ENCODE measurements around the gene FBXL16. TPM values are rescaled to one million over a fixed set of nuclear protein-coding genes. Genes with fewer than 3 reads are reported as not detected.

FBXL16 gene
- total and polyA plus RNA-seq, 2 of the 13 experiments (the other 11 are each of a cell fraction or from before 2014, with no cell fraction given) = 0.22 to 2.0 TPM

GRCh38 chr16:700684-701584, 4.7 kb downstream of the FBXL16 start (continued):
- TF ChIP-seq MZF1 (CRISPR knock-in tag; IDR thresholded peaks at IDR 0.05; ENCODE audit: borderline replicate concordance) (no peak), ZNF614 (CRISPR knock-in tag; IDR thresholded peaks at IDR 0.05; ENCODE audit: borderline replicate concordance) (no peak), PPARG (CRISPR knock-in tag; conservative IDR thresholded peaks at IDR 0.05) (no peak), ZBTB38 (CRISPR knock-in tag; IDR thresholded peaks at IDR 0.05) (no peak), ZNF414 (CRISPR knock-in tag; IDR thresholded peaks at IDR 0.05) (no peak), TOPORS (CRISPR knock-in tag; IDR thresholded peaks at IDR 0.05) (0 out of 2 replicates have a peak, but pooled peaks have one; percentile 64), NCOA2 (CRISPR knock-in tag; IDR thresholded peaks at IDR 0.05) (no peak), ATF1 (CRISPR knock-in tag; IDR thresholded peaks at IDR 0.05) (no peak), ZNF543 (CRISPR knock-in tag; IDR thresholded peaks at IDR 0.05) (0 out of 2 replicates have a peak, but pooled peaks have one; percentile 29), NFKB2 (CRISPR knock-in tag; IDR thresholded peaks at IDR 0.05; ENCODE audit: borderline replicate concordance) (peak; percentile 91; the same call in 1 of the 2 replicates), HMGXB4 (CRISPR knock-in tag; IDR thresholded peaks at IDR 0.05; ENCODE audit: borderline replicate concordance in 1 of 2, low read depth in 1 of 2) (no peak), ZNF775 (CRISPR knock-in tag; IDR thresholded peaks at IDR 0.05; ENCODE audit: borderline replicate concordance) (no peak), SP140L (CRISPR knock-in tag; IDR thresholded peaks at IDR 0.05; ENCODE audit: borderline replicate concordance) (no peak), ZNF772 (CRISPR knock-in tag; IDR thresholded peaks at IDR 0.05) (no peak), XBP1 (CRISPR knock-in tag; IDR thresholded peaks at IDR 0.05) (no peak), ZNF430 (CRISPR knock-in tag; IDR thresholded peaks at IDR 0.05) (no peak), GRHL1 (CRISPR knock-in tag; conservative IDR thresholded peaks at IDR 0.05) (no peak), MED13 (CRISPR knock-in tag; IDR thresholded peaks at IDR 0.05) (no peak), ZMYM4 (CRISPR knock-in tag; IDR thresholded peaks at IDR 0.05) (peak; percentile 37; the same call in 1 of the 2 replicates), ZFYVE20 (CRISPR knock-in tag; IDR thresholded peaks at IDR 0.05; ENCODE audit: borderline replicate concordance, low read depth) (peak; percentile 89; the same call in 1 of the 2 replicates)
